ENCODE data around the gene ARSI.

Gene ARSI

DNA sequence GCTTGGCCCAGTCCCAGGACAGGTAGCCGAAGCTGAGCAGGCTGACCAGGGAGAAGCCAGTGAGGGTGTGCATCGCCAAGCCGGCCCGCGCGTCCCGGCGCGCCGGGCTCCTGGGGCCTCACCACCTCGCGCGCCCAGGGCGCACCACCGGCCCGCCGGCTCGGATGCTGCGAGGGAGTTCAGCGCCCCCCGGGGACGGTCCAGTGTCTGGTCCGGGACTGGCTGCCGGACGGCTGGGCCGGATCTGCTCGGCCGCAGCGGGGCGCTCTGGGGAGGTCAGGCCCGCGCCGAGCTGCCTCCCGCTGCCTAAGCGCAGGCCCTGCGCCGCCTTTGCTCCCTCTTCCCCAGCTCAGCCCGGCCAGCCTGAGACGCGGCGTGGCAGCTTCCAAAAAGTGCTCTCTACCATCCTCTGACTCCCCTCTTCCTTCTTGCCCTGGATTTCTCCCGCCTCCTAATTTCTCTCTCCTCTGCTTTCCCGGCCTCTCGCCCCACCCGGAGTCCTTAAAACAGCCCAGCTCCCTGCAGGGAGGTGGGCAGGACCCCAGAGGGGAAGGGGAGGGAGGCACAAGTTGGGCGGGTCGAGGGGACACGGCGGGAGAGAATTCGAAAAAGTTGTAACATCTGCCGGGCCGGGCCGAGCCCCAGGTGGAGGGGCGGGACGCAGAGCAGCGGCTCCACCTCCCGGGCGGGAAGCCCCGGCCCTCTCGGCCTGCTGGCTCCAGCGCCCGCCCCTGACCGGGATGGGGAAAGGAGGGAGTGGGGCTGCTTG, at the start of gene ARSI:
ARSI (minus strand) TSS at position 605 of the 769 bp plus-strand sequence; CDS start at position 73, 532 bp downstream.
- DNase-seq (ENCODE audit: low read depth in 2 of 2): no peak

DNA sequence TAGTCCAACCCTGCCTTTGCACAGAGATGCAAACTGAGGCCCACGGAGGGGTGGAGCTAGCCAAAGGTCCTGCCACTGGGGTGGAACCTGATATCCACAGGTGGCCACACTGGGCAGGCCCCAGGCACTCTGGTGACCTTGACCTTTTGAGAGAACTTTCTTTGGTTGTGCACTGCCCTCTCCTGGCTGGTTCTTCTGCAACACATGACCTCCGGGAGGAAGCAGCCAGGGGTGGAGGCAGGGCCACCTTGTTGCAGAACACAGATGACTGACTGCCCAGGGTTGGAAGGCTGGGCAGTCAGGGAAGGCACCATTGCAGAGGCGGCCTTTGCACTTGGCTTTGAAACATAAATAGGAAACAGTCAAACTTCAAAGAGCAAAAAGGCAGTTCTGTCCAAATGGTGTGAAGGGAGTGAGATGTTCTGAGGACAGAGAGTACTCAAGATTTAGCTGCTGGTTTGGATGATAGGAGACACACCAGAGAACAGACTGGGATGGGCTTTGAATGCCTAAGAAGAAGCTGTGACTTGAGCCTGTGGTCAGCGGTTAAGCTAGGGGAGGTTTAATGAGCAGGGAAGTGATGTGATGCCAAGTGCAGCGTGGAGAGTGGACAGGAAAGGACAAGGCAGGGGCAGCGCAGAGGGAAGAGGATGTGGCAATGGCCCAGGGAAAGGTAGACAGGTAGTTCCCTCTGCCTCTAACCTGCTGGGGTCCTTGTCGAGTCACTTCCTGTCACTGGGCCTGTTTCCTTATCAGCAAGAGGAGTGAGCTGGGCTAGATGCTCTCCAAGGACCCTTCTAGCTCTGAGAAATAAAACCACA, 48.0 kb upstream of the ARSI start:
- DNase-seq (ENCODE audit: low read depth in 2 of 2): peak in 1 of 2 donors; percentile 11

DNA sequence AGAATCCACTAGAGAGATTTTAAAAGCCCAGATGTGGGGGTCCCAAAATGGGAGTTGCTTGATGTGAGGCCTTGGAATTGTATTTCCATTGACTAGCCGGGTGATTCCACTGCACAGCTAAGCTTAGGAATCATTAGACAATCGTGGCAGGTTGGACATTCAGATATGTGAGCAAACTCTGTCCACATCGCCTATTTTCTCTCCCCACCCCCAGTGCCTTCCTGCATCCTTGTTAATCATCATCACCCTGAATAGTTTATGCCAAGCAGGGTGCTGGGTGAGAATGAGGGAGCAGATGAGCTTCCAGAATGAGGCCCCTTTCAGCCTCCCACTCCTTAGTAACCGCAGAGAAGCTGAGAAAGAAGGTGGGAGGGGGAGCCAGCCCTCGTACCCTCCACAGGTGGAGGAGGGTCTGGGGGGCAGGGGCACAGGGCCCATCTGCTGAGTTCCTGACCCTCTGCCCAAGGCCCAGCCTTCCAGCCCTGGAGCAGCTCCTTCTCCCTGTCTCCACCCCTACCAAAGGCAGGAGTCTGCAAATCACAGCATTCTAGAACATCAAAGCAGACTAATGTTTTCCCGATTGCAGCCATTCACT, 47.1 kb upstream of the ARSI start:
- no peak for DNase-seq (ENCODE audit: low read depth in 2 of 2)

DNA sequence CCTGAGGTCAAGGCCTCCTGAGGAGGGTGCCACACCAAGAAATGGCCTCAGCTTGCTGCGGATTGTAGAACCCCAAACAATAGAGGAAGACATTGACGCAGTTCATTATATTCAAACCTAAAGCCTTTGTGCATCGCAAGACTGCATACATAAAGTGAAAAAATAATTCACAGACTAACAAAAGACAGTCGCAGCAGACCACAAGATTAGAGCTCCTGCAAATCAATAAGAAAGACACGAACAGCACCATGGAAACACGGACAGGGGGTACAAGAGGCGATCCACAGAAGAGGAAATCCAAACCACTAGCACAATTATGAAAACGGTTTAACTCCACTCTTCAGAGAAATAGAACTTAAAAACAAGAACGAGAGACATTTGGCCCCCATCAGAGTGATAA, 44.7 kb upstream of the ARSI start:
- no peak for DNase-seq (ENCODE audit: low read depth in 2 of 2)

DNA sequence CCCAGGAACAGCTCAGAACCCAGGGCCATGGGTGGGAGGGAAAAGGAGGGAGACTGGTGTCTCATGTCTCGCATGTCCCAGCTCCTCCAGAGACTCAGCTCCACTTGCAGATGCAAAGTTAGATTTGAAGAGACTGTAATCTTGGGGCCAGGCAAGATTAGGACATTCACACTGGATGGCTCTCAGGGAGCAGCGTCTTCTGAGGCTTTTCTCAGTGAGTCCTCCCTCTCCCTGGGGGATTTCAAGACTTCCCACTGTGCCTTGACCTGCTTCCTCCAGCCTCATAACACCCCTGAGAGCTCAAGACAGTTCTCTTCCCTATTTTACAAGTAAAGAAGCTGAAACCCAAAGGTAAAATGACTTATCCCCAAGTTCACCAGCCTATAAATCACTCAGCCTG, 44.3 kb upstream of the ARSI start:
- DNase-seq (ENCODE audit: low read depth in 2 of 2): no peak

DNA sequence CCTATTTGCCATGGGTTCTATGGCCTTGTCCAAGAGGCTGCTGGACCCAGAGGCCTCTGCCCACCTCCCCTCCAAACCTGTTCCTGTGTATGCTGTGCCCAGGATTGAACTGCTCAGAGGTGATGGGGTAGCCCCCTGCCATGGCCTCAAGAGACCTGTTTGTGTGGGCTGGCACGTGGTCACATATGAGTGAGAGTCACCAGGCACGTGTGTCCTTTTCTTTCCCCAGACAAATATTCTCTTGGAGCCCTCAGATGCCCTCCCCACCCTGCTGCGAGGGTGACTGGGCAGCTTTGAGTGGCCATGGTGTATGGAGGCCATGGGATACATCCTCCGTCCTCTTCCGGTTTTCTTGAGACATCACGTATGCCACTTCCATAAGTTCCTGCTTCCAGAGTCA, 43.9 kb upstream of the ARSI start:
- no peak for DNase-seq (ENCODE audit: low read depth in 2 of 2)

DNA sequence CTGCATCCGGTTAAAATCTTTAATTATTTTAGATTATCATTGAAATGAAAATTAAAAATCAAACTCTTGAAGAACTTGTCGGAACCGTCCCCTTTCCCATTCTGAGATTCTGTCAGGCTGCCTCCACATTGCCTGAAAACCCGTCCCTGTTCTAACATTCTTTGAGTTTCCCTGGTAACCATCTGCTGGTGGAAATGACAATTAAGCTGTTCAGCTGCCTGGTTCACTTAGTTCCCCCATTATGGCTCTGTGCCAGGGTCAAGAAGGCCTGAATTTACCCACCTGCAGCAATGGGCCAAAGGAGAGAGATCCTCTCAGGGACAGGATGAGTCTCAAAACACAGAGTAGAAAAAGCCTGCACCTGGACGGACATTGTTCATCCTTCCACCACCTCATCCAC, 43.0 kb upstream of the ARSI start:
- no peak for DNase-seq (ENCODE audit: low read depth in 2 of 2)

DNA sequence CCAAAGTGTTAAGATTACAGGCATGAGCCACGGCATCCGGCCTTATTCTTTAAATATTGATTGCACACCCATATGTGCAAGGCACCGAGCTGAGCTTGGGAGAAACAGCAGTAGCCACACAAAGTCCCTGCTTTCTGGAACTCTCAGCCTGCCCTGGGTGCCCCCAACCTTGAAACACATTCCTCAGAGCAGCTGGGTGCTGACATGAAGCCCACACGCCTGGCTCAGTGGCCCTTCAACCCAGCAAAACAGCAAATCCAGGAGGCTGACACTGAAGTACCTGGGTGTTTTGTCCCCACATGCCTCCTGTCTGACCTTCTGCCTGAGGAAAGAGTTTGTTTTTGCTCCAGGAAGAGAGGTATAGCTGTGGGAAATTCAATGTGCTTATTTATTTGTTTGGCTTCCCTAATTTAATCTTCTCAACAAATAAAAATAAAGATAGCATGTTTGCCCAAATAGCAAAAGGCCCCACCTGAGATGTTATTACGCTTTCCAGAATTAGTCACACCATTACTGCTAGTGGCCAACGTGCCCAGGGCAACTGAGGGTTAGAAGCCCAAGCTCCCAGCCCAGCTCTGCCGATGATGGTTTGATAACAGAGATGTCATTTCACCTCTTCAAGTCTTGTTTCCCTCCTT, 41.4 kb upstream of the ARSI start:
- no peak for DNase-seq (ENCODE audit: low read depth in 2 of 2)

DNA sequence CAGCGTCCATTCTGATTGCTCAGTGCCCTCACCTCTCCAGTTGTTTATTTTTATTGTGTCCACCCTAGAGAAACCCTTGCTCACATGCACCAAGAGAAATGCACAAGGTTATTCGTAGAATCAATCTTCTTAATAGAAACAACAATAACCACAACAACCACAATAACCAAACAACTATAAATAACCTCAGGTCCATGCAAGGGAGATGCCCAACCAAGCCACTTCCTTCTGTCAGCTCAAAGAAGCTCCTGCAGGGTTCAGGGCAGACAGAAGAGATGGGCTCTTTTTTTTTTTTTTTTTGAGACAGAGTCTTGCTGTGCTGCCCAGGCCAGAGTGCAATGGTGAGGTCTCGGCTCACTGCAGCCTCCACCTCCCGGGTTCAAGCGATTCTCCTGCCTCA, 39.9 kb upstream of the ARSI start:
- no peak for DNase-seq (ENCODE audit: low read depth in 2 of 2)

DNA sequence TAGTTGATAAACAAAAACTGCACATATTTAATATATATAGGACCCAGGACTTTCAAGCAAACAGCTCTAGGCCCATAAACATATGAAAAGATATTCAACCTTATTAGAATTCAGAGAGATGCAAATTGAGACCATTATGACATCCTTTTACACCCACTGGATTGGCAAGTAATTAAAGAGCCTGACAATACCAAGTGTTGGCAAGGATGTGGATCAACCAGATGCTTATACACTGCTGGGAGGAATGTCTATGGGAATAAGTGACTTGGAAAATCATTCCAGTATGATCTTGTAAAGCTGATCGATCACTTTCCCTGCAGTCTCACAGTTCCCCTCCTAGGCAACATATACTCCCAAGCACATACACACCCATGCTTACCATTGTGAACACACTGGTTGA, 39.3 kb upstream of the ARSI start:
- DNase-seq (ENCODE audit: low read depth in 2 of 2): no peak

DNA sequence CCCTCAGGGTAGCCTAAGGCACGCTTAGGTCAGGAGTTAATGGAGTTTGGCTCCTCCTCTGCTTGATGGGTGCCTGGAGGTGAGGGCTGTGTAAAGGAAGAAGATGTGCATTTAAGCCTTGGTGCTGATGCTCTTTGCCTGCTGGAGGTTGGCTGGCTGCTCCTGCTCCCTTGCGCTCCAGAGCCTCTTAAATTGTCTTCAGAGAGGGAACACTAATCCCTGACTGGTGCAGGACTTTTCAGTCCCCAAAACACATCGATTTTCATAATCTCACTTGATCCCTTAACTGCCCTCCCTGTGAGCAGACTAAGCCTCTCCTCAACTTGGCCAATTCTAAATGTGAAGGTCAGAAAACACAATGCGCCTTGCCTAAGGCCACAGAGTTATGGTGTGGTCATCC, 38.6 kb upstream of the ARSI start:
- no peak for DNase-seq (ENCODE audit: low read depth in 2 of 2)

DNA sequence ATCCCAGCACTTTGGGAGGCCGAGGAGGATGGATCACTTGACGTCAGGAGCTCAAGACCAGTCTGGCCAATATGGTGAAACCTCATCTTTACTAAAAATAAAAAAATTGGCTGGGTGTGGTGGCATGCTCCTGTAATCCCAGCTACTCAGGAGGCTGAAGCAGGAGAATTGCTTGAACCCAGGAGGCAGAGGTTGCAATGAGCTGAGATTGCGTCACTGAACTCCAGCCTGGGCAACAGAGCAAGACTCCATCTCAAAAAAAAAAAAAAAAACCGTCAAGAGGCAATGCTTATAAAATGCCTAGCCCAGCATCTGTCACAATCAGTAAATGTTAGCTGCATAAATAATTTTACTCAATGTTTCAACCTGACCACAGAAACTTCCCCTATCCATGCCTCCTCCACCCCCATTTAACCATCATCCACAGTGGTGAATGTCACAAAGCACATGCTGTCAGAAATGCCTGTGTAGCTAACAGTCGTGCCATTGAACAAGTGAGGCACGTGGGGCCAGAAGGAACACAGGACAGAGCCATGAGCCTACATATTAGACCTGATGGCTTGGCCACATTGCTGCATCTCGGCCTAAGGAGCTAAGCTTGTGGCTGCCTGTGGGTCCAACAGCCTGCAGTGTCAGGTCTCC, 38.0 kb upstream of the ARSI start:
- DNase-seq (ENCODE audit: low read depth in 2 of 2): no peak

DNA sequence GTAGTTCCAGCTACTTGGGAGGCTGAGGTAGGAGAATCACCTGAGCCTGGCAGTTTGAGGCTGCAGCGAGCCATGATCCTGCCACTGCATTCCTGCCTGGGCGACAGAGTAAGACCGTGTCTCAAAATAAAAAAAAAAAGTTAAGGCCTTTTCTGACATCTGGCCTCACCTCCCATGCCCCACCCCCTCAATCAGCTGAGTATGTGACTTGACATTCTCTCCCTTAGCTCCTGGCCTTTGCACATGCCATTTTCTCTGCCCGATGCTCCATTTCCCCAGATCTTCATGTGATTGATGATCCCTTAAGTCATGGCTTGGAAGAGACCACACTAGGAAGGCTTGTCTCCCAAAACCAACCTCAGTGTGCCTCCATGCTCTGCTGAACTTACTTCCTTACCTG, 37.1 kb upstream of the ARSI start:
- no peak for DNase-seq (ENCODE audit: low read depth in 2 of 2)

DNA sequence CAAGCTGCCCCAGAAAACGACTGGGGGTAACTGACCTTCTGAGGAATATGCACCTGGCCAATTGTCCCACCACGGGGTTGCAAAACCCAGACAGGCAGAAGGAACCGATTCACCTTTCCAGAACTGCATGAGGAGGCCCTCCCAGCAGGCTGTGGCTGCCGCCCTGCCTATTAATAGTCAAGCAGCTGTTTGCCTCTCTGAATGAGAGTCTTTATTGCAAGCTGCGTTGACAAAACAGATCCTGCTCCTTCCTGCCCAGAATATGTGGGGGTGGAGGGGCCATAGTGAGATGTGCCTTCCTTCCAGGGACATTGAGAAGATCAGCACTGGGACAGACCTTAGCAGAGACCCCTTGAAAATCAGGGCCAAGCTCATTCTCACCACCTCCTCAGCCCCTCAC, 36.5 kb upstream of the ARSI start:
- DNase-seq (ENCODE audit: low read depth in 2 of 2): no peak

DNA sequence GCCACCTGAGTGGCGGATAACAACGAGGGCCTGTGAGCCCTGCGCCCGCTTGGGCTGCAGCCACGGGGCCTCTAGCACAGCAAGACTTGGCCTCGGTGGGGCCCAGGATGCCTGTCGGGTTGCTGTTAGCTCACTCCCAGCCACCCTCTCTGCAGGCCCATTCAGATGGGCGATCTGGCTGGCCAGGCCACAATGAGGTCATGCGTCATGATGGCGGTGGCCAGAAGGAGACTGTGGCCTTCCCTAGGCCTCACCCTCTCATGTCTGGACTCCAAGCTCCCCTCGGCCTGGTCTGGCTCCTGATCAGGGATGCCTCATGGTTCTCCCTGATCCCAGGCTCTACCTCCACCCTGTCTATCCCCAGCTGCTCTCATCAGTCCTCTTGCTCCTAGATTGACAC, 35.8 kb upstream of the ARSI start:
- DNase-seq (ENCODE audit: low read depth in 2 of 2): no peak

DNA sequence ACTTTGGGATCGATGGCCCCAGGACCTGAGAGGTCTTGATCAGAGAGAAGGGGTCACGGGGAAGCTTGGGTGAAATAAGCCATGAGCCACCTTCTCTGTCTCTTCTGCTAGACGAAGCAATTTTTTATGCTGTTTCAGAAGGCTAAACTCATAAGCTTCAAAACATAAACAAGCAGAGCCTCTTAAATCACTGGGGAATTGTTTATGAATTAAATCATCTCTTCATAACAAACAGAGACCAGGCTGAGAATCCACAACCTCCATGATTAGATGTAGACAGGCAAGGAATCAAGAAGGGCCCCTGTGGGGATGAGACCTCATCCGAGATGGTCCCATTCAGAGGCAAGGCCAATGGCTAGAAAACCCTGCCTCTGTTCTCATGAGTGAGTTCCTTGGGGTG, 33.1 kb upstream of the ARSI start:
- no peak for DNase-seq (ENCODE audit: low read depth in 2 of 2)

DNA sequence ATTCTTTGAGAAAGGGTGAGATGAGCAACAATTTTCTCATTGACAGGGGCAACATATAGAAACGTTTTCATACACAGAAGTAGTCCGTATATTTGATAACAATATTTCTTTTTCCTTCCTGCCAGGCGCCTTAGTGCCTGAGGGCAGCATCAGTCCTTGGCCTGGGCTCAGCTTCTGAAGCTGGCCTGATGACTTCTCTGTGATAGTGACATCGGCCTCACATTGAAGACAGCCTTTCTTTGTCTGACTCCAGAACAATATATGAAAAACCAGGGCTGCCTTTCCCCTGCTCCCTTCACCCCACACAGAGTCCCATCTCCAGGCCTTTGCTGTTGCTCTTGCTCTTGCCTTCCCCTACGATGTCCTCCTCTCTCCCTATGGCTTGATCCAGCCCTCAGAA, 30.7 kb upstream of the ARSI start:
- DNase-seq (ENCODE audit: low read depth in 2 of 2): no peak

DNA sequence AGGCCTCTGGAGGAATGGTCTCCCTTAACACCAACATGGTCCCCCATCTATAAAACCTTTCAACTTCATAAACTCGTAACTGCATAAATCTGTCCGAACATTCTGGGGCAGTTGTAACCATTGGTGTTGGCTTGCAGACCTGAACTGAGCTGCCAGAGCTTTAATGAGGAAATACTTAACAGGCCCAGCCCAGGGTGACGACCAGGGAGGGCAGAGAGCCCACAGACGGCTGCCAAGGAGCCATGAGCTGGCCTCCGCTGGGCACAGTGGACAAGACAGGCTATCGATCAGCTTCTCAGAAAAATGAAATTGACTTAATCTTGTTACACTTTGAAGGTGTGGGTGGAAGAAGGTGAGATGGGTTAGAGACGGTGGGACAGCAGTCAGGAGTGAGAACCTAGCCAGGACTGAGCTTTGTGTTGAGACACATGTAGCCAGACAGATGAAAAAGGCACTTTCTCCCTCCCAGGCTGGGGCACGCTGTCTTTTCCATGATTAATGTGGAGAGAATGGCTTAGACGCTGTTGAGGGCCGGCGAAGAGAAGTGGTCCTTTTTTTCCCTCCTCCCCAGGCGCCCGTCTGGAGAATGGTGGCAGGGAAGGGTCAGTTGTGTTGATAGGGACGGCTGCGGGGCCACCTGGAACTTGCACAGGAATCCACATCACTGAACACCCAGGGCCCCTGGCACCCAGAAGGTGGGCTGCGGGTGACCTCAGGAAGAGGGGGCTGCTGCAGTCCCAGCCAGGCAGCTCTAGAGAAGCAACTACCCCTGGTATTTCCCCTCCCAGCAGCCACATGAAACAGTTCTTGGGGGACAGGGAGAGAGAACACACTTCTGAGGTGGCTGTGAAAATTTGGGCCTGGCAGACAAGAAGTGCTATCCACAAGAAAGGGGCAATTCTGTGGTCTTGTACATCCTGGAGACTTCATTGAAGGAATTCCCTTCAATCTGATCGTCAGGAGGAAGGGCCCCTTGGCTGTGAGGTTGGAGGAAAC, 27.5 kb upstream of the ARSI start:
- no peak for DNase-seq (ENCODE audit: low read depth in 2 of 2)

DNA sequence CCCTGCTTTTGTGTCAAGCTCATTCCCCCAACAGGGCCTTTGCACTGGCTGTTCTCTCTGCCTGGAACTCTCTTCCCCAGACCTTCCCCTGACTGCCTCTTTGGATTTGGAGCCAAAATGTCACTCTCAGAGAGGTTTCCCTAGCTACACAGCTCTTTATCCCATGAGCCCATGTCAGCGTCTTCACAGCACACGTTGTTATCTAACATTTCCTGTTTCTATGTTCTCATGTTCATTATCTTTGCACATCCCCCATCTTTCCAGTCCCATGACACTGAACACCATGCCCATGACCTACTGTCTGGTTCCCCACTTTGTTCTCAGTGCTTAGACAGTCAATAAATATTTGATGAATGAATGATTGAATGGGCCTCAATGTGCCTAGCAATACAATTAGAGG, 26.3 kb upstream of the ARSI start:
- DNase-seq (ENCODE audit: low read depth in 2 of 2): no peak

DNA sequence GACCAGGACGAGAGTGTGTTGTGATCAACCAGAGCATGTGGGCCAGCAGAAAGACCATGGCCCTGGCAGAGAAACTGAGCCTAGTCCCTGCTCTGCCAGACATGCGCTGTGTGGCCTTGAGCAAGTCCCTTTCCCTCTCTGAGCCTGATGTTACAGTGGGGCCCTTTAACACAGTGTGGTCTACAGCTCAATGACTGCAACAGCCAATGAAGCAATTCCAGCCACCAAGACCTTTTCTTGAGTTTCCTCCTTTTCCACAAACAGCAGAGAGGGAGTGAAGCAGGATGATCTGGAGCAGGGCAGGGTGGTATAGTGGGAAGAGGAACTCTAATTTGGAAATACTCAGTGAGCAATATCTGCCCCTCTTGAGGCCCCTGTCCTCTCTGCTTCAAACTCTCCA, 25.8 kb upstream of the ARSI start:
- DNase-seq (ENCODE audit: low read depth in 2 of 2): no peak

DNA sequence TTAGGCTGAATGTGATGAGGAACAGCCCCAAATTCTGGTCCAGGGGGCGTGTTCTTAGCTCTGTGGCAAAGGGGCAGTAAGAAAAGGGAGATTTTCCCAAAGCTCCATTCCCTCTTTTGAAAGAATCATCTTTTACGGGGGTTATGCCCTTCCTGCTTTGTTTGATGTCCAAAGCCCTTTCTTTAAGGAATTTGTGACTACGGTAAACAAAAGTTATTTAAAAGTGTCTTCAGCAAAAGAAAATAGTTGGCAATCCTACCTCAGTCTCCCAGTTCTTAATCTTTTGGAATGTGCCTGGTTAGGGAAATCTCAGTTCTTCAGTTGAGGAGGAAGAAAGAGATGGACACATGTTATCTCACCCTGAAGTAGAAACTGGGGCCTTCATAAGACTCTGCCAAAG, 24.4 kb upstream of the ARSI start:
- no peak for DNase-seq (ENCODE audit: low read depth in 2 of 2)

Measured in stimulated activated CD4-positive, alpha-beta T cell treated with anti-CD3 and anti-CD28 coated beads, Interleukin-1b, Interleukin-23, amount 100 ng/mL, for 1 hour (primary cell).